H9 (cell line): ENCODE results near the gene USP49. TPM values are rescaled to one million over a fixed set of nuclear protein-coding genes. Genes with fewer than 3 reads are reported as not detected.

Experiments
- DNase-seq: peaks from one replicate; pipeline ENCODE4 v3.0.0-alpha.2; 2017
- H2AFZ ChIP-seq: one replicate; pipeline ENCODE4 v1.6.1; 2013; ENCODE audit warnings: mild to moderate bottlenecking, low read length, control low read depth, moderate library complexity
- H2AK5ac ChIP-seq: 2 replicates; pipeline ENCODE4 v1.6.1; 2013; ENCODE audit warnings: low read length, control low read depth, mixed read lengths; ENCODE audit not compliant: insufficient read length
- H2BK120ac ChIP-seq: one replicate; pipeline ENCODE4 v1.6.1; 2013; ENCODE audit warnings: low read depth, mild to moderate bottlenecking, low read length, control low read depth, inconsistent platforms; ENCODE audit not compliant: poor library complexity, severe bottlenecking
- H2BK12ac ChIP-seq: 2 replicates; pipeline ENCODE4 v1.6.1; 2013; ENCODE audit warnings: low read length, control low read depth, mixed read lengths, low read depth; ENCODE audit not compliant: insufficient read length
- H2BK15ac ChIP-seq: 2 replicates; pipeline ENCODE4 v1.6.1; 2013; ENCODE audit warnings: low read depth, low read length, control low read depth
- H2BK20ac ChIP-seq: one replicate; pipeline ENCODE4 v1.6.1; 2013; ENCODE audit warnings: low read depth, mild to moderate bottlenecking, low read length, control low read depth, inconsistent platforms; ENCODE audit not compliant: poor library complexity, severe bottlenecking
- H2BK5ac ChIP-seq: 2 replicates; pipeline ENCODE4 v1.6.1; 2013; ENCODE audit warnings: low read length, control low read depth, mixed read lengths; ENCODE audit not compliant: insufficient read length
- H3K14ac ChIP-seq: 2 replicates; pipeline ENCODE4 v1.6.1; 2013; ENCODE audit warnings: low read length, control low read depth; ENCODE audit not compliant: insufficient read depth
- H3K18ac ChIP-seq: 2 replicates; pipeline ENCODE4 v1.6.1; 2013; ENCODE audit warnings: low read depth, mild to moderate bottlenecking, mixed read lengths, low read length, control low read depth; ENCODE audit not compliant: insufficient read length
- H3K23ac ChIP-seq: 2 replicates; pipeline ENCODE4 v1.6.1; 2013; ENCODE audit warnings: low read length, control low read depth, mixed read lengths, low read depth; ENCODE audit not compliant: insufficient read length
- H3K23me2 ChIP-seq: 2 replicates; pipeline ENCODE4 v1.6.1; 2013; ENCODE audit warnings: low read depth, mild to moderate bottlenecking, mixed read lengths, low read length, control low read depth; ENCODE audit not compliant: insufficient read length, poor library complexity, severe bottlenecking
- H3K27ac ChIP-seq: 2 replicates; pipeline ENCODE4 v1.5.1; 2013; ENCODE audit warnings: low read length, control low read depth, mixed read lengths, low read depth; ENCODE audit not compliant: insufficient read length
- H3K27me3 ChIP-seq: 2 replicates; pipeline ENCODE4 v1.6.1; 2013; ENCODE audit warnings: low read length, control low read depth, inconsistent platforms; ENCODE audit not compliant: insufficient read depth
- H3K4ac ChIP-seq: 2 replicates; pipeline ENCODE4 v1.6.1; 2013; ENCODE audit warnings: low read depth, mild to moderate bottlenecking, control low read depth, inconsistent platforms, low read length, moderate library complexity
- H3K4me1 ChIP-seq: 2 replicates; pipeline ENCODE4 v1.6.1; 2013; ENCODE audit warnings: low read length, control low read depth, inconsistent platforms; ENCODE audit not compliant: insufficient read depth
- H3K4me2 ChIP-seq: 2 replicates; pipeline ENCODE4 v1.6.1; 2013; ENCODE audit warnings: low read length, control low read depth, mixed read lengths; ENCODE audit not compliant: insufficient read length, insufficient read depth
- H3K56ac ChIP-seq: 2 replicates; pipeline ENCODE4 v1.6.1; 2013; ENCODE audit warnings: low read depth, mild to moderate bottlenecking, mixed read lengths, low read length, control low read depth; ENCODE audit not compliant: insufficient read length
- H3K79me1 ChIP-seq: 2 replicates; pipeline ENCODE4 v1.6.1; 2013; ENCODE audit warnings: low read depth, mild to moderate bottlenecking, moderate library complexity, low read length, control low read depth, inconsistent platforms; ENCODE audit not compliant: insufficient read depth, poor library complexity, severe bottlenecking
- H3K79me2 ChIP-seq: 2 replicates; pipeline ENCODE4 v1.6.1; 2013; ENCODE audit warnings: low read length, control low read depth, inconsistent platforms; ENCODE audit not compliant: insufficient read depth
- H3K9ac ChIP-seq: 2 replicates; pipeline ENCODE4 v1.6.1; 2013; ENCODE audit warnings: low read length, control low read depth, mixed read lengths; ENCODE audit not compliant: insufficient read length; ENCODE audit errors: extremely low read depth
- H3K9me3 ChIP-seq: one replicate; pipeline ENCODE4 v1.6.1; 2013; ENCODE audit warnings: low read depth, low read length, inconsistent platforms; ENCODE audit not compliant: control insufficient read depth
- H3T11ph ChIP-seq: one replicate; pipeline ENCODE4 v1.6.1; 2013; ENCODE audit warnings: mild to moderate bottlenecking, low read length, control low read depth, inconsistent platforms
- H4K20me1 ChIP-seq: one replicate; pipeline ENCODE4 v1.6.1; 2013; ENCODE audit not compliant: control insufficient read depth, insufficient read length, insufficient read depth
- H4K5ac ChIP-seq: 2 replicates; pipeline ENCODE4 v1.6.1; 2013; ENCODE audit warnings: low read depth, mild to moderate bottlenecking, mixed read lengths, low read length, control low read depth; ENCODE audit not compliant: insufficient read length
- H4K8ac ChIP-seq: replicated peaks from 2 replicates; pipeline ENCODE4 v1.6.1; 2013; ENCODE audit warnings: low read length, control low read depth, mixed read lengths, low read depth; ENCODE audit not compliant: insufficient read length
- H4K91ac ChIP-seq: 2 replicates; pipeline ENCODE4 v1.6.1; 2013; ENCODE audit warnings: low read depth, mild to moderate bottlenecking, moderate library complexity, mixed read lengths, low read length, control low read depth; ENCODE audit not compliant: insufficient read length
- H3K27ac Mint-ChIP-seq, 3 experiments: 2 replicates in 2 of 3; 3 replicates in 1 of 3; pipeline ENCODE4 v1.8.0; 2020 to 2021; ENCODE audit warnings: mixed read lengths in 3 of 3, mild to moderate bottlenecking in 1 of 3, moderate library complexity in 1 of 3
- H3K27me3 Mint-ChIP-seq: 2 replicates; pipeline ENCODE4 v1.8.0; 2021; ENCODE audit warnings: low read depth, mild to moderate bottlenecking, moderate library complexity, mixed read lengths
- H3K36me3 Mint-ChIP-seq, 3 experiments: 2 replicates in 2 of 3; 3 replicates in 1 of 3; pipeline ENCODE4 v1.8.0; 2020 to 2021; ENCODE audit warnings: low read depth in 3 of 3, mixed read lengths in 3 of 3; ENCODE audit not compliant: insufficient read depth in 1 of 3
- H3K4me1 Mint-ChIP-seq, 2 experiments: 2 replicates each; pipeline ENCODE4 v1.8.0; 2020; ENCODE audit warnings: mixed read lengths in 2 of 2
- H3K4me3 Mint-ChIP-seq, 2 experiments: 2 replicates in 1 of 2; 3 replicates in 1 of 2; pipeline ENCODE4 v1.8.0; 2020 to 2021; ENCODE audit warnings: mild to moderate bottlenecking in 2 of 2, mixed read lengths in 2 of 2, moderate library complexity in 1 of 2
- H3K9me3 Mint-ChIP-seq, 2 experiments: 2 replicates in 1 of 2; 3 replicates in 1 of 2; pipeline ENCODE4 v1.8.0; 2020; ENCODE audit warnings: mild to moderate bottlenecking in 2 of 2, mixed read lengths in 2 of 2, moderate library complexity in 1 of 2
- CTCF ChIP-seq: fragments of 200-600 bp; sonication (generic); conservative IDR thresholded peaks from 3 replicates; pipeline ENCODE4 v1.8.0; 2021; ENCODE audit warnings: antibody characterized with exemption, mild to moderate bottlenecking
- WGBS: extraction: QIAGEN DNeasy Blood & Tissue Kit; methylation state at CpG from one replicate; pipeline ENCODE4 v1.1.7; 2013; ENCODE audit warnings: missing lambda C conversion rate, low lambda C conversion rate, mixed read lengths; ENCODE audit not compliant: insufficient read length; ENCODE audit errors: extremely low coverage; 5-methylcytosine and 5-hydroxymethylcytosine counted together
- total RNA-seq: library from RNA; stranded (reverse); gene quantifications from 2 replicates; pipeline ENCODE4 v1.2.1, GENCODE V29; 2021

USP49 gene
- total RNA-seq, 1 experiment from 2014 or later, result 19.0 TPM

GRCh38 chr6:41757271-41757670 is 137.9 kb downstream of the USP49 start:
- no peaks in the 10 kb centered on the region for H3K79me1 ChIP-seq
- Mint-ChIP-seq H3K36me3 (no peaks in the 10 kb centered on the region), H3K9me3 (no peaks in the 10 kb centered on the region), H3K4me3 (no peak overlapping the region), H3K4me1 (peaks cover 5 to 9% of the 10 kb centered on the region in 2 experiments; a peak in 3 of 4 replicates), H3K27ac (no peak overlapping the region), H3K27me3 (peaks cover 14% of the 10 kb centered on the region)
- H3K4ac ChIP-seq, result no peak overlapping the region
- H3K18ac ChIP-seq, result no peak overlapping the region
- H3K23ac ChIP-seq, result no peak overlapping the region
- no peak overlapping the region for H2BK15ac ChIP-seq
- H2AFZ ChIP-seq, result no peak overlapping the region
- H3T11ph ChIP-seq, result no peak overlapping the region
- DNase-seq, result no peak
- no peak overlapping the region for H3K14ac ChIP-seq
- H2BK5ac ChIP-seq, result no peak overlapping the region
- no peak for TF ChIP-seq CTCF
- no peak overlapping the region for H4K91ac ChIP-seq
- H3K4me1 ChIP-seq, result no peaks in the 10 kb centered on the region
- no peak overlapping the region for H4K5ac ChIP-seq
- WGBS, result no CpG with 5 or more reads among the region's 6 CpGs
- H3K23me2 ChIP-seq, result no peaks in the 10 kb centered on the region
- no peaks in the 10 kb centered on the region for H3K9me3 ChIP-seq
- no peak overlapping the region for H2BK12ac ChIP-seq
- H3K27ac ChIP-seq, result no peak overlapping the region
- H4K8ac ChIP-seq, result no peak overlapping the region
- H3K27me3 ChIP-seq, result no peaks in the 10 kb centered on the region
- H3K4me2 ChIP-seq, result no peak overlapping the region
- H2BK20ac ChIP-seq, result no peak overlapping the region
- H3K79me2 ChIP-seq, result no peaks in the 10 kb centered on the region
- no peak overlapping the region for H2AK5ac ChIP-seq
- no peaks in the 10 kb centered on the region for H4K20me1 ChIP-seq
- H2BK120ac ChIP-seq, result no peak overlapping the region
- no peak overlapping the region for H3K56ac ChIP-seq
- H3K9ac ChIP-seq, result no peak overlapping the region
